ENCODE results near the gene PPP2R2B.

PPP2R2B gene

DNA sequence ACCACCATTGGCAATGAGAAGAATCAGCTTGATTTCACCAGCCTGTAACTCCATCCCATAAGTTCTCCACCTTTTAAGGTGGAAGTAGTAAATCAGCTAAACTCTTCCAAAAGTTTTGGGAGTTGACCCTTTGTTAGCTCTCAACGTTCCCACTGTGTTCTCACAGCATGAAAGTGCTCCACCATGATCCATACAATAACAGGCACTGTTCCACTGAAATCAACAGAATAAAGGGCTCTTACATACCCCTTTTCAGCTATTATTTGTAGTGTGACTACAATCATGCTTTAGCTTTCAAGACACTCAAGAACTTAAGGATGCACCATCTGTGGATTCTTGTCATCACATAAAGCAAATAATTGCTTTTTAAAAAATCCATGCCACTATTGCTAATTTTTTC is 81.6 kb downstream of the PPP2R2B start:
- H3K9ac ChIP-seq (ENCODE audit: low read depth, low read length) = no peak overlapping the region

DNA sequence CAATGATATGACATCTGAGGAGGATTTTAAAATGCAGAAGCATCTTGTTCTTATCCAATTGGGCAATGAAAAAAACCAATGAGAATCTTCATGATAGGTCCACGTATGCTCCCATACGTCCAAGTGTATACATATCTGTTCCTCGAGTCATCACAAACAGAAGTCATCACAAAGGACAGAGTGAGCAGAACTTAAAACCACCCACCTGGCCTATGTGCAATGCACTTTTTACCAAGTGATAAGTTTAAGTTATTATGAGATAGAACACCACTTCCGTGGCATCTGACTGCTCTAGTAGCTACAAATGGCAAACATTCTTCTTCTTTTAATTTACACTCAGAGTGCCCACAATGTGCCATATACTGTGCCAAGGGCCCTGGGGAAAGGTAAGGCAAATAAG is 82.4 kb downstream of the PPP2R2B start:
- no peak overlapping the region for H3K9ac ChIP-seq (ENCODE audit: low read depth, low read length)
- no peaks in the 10 kb centered on the region for H3K9me3 ChIP-seq (ENCODE audit: control insufficient read depth, insufficient read depth, low read length)
- H3K4me1 ChIP-seq (ENCODE audit: insufficient read depth, low read length) = peaks cover 22% of the 10 kb centered on the region
- H3K36me3 ChIP-seq (ENCODE audit: insufficient read depth, low read length) = no peaks in the 10 kb centered on the region

More for the DNA sequence above, 81.6 kb downstream of the PPP2R2B start:
- Histone ChIP-seq H3K9me3 (ENCODE audit: control insufficient read depth, insufficient read depth, low read length) (no peaks in the 10 kb centered on the region), H3K36me3 (ENCODE audit: insufficient read depth, low read length) (no peaks in the 10 kb centered on the region), H3K4me1 (ENCODE audit: insufficient read depth, low read length) (peaks cover 24% of the 10 kb centered on the region)

- Histone ChIP-seq H3K9me3 (ENCODE audit: control insufficient read depth, insufficient read depth, low read length) (no peaks in the 10 kb centered on the region), H3K9ac (ENCODE audit: low read depth, low read length) (no peak overlapping the region), H3K36me3 (ENCODE audit: insufficient read depth, low read length) (no peaks in the 10 kb centered on the region), H3K4me1 (ENCODE audit: insufficient read depth, low read length) (peaks cover 37% of the 10 kb centered on the region)
Observed at GRCh38 chr5:146794326-146795029, 84.1 kb downstream of the PPP2R2B start.

DNA sequence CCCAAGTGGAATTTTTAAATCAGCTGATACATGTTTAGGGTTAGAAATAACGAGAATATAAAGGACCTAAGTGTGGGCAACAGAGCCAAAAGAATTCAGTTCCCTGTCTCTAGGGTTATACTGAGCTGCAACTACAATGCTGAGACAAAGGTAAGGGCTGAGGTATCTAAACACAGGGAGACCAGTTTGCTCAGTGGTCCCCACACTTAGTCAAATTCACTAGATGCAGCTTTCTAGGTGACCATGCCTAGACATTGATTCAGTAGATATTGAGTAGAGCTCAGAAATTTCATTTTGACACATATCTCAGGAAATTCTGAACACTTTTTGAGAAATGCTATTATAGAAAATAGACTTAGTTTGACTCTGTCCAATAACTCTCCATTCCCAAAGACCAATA is 84.8 kb downstream of the PPP2R2B start:
- no peaks in the 10 kb centered on the region for H3K36me3 ChIP-seq (ENCODE audit: insufficient read depth, low read length)
- H3K9ac ChIP-seq (ENCODE audit: low read depth, low read length) = no peak overlapping the region
- peaks cover 43% of the 10 kb centered on the region for H3K4me1 ChIP-seq (ENCODE audit: insufficient read depth, low read length)
- H3K9me3 ChIP-seq (ENCODE audit: control insufficient read depth, insufficient read depth, low read length) = no peaks in the 10 kb centered on the region

DNA sequence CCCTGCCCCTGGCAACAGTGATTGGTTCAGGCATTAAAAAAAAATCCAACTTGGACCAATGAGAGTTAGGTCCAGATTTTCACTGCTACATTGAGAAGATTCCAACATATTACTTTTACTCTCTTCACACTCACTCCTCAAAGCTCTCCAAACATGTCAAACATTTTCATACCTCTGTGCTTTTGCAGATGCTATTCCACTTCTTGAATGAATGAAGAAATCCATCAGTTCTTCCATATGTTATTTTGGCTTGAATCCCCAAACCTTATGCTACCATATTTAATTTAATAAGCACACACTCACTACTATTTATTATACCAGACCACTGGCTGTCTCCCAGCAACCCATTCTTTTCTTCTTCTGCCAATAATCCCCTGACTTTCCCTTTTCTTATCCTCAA is 87.1 kb downstream of the PPP2R2B start:
- H3K36me3 ChIP-seq (ENCODE audit: insufficient read depth, low read length) = no peaks in the 10 kb centered on the region
- H3K9me3 ChIP-seq (ENCODE audit: control insufficient read depth, insufficient read depth, low read length) = no peaks in the 10 kb centered on the region
- no peak overlapping the region for H3K9ac ChIP-seq (ENCODE audit: low read depth, low read length)
- H3K4me1 ChIP-seq (ENCODE audit: insufficient read depth, low read length) = peaks cover 29% of the 10 kb centered on the region

DNA sequence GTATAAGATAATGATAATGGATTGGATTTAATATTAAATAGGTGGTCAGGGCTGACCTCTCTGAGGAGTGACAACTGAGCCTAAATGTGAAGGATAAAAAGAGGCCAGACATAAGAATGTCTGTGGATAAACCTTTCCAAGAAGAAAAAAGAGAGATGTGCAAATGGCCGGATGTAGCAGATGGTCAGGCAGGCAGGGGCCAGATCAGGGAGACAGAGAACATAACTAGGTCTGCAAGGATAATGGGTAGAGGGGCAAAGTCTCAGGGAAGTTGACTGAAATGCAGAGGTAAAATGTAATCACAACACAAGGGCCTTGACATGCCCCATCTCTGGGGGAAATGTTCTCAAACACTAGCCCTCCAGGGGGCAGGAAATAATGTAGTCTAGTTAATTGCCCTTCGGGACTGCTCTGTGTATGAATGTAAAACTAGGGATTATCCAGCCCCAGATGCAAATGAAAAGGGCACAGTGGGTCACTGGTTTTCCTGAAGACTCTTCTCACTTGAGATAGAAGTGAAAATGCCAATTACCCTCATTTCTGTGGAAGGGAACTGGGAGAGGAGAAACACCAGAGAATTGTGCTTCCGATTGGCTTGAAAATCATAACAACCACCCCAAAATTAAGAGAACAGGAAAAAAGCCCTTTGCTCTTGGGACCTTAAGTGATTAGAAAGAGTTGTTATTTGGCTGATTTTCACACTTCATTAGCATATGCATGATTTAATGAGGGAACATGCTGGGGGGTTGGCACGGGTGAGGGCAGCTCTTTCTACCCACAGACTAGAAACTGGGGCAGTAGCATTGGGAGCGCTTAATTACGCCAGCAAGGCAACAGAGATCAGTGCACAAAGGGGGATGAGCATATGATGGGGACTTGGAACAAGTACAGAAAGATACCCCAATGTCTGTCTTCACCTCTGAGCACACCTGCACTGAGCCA is 88.6 kb downstream of the PPP2R2B start:
- H3K4me1 ChIP-seq (ENCODE audit: insufficient read depth, low read length) = peaks cover 25% of the 10 kb centered on the region
- H3K36me3 ChIP-seq (ENCODE audit: insufficient read depth, low read length) = no peaks in the 10 kb centered on the region
- no peaks in the 10 kb centered on the region for H3K9me3 ChIP-seq (ENCODE audit: control insufficient read depth, insufficient read depth, low read length)
- H3K9ac ChIP-seq (ENCODE audit: low read depth, low read length) = no peak overlapping the region

- Histone ChIP-seq H3K9me3 (ENCODE audit: control insufficient read depth, insufficient read depth, low read length) (no peaks in the 10 kb centered on the region), H3K9ac (ENCODE audit: low read depth, low read length) (no peak overlapping the region), H3K4me1 (ENCODE audit: insufficient read depth, low read length) (peaks cover 25% of the 10 kb centered on the region), H3K36me3 (ENCODE audit: insufficient read depth, low read length) (no peaks in the 10 kb centered on the region)
Observed at GRCh38 chr5:146788898-146789297, 89.7 kb downstream of the PPP2R2B start.

- no peaks in the 10 kb centered on the region for H3K36me3 ChIP-seq (ENCODE audit: insufficient read depth, low read length)
- H3K9me3 ChIP-seq (ENCODE audit: control insufficient read depth, insufficient read depth, low read length) = 0 out of 2 replicates have a peak, but pooled peaks cover 6% of the 10 kb centered on the region
- H3K9ac ChIP-seq (ENCODE audit: low read depth, low read length) = no peak overlapping the region
- peaks cover 15% of the 10 kb centered on the region for H3K4me1 ChIP-seq (ENCODE audit: insufficient read depth, low read length)
Observed at GRCh38 chr5:146785065-146785464, 93.5 kb downstream of the PPP2R2B start.

GRCh38 chr5:146781157-146781556 is 97.4 kb downstream of the PPP2R2B start:
- Histone ChIP-seq H3K9me3 (ENCODE audit: control insufficient read depth, insufficient read depth, low read length) (0 out of 2 replicates have a peak, but pooled peaks cover 6% of the 10 kb centered on the region), H3K9ac (ENCODE audit: low read depth, low read length) (no peak overlapping the region)

DNA sequence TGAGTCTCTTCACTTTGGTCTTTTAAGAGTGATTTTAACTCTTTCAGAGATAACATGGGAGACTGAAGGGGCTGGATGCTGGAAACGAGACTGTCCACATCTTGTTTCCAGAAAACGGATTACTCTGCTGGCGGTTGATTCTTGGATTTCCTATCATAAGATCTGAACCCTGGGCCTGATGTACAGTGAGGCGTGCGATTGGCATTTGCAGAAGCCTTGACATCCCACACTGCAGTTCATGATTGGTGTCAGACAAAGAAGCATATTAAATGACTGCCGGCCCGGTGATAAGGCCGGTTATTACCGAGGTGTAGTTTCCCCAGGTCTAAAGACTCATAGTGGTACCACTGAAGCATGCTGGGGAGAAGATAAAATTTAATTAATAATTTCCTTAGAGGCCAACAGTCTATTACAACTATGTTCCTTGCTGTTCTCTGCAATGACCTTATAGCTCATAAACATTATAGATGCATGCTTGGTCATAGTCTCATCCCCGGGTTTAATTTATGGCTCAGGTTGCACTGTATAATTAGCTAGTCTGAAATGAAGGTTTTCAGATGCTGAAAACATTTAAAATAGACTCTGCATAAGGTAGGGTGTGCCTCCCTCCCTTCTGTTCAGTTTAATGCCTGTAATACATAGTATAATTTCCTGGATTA is 99.2 kb downstream of the PPP2R2B start:
- H3K9me3 ChIP-seq (ENCODE audit: control insufficient read depth, insufficient read depth, low read length) = 0 out of 2 replicates have a peak, but pooled peaks cover 6% of the 10 kb centered on the region

More at GRCh38 chr5:146781157-146781556, 97.4 kb downstream of the PPP2R2B start:
- no peaks in the 10 kb centered on the region for H3K4me1 ChIP-seq (ENCODE audit: insufficient read depth, low read length)
- no peaks in the 10 kb centered on the region for H3K36me3 ChIP-seq (ENCODE audit: insufficient read depth, low read length)

DNA sequence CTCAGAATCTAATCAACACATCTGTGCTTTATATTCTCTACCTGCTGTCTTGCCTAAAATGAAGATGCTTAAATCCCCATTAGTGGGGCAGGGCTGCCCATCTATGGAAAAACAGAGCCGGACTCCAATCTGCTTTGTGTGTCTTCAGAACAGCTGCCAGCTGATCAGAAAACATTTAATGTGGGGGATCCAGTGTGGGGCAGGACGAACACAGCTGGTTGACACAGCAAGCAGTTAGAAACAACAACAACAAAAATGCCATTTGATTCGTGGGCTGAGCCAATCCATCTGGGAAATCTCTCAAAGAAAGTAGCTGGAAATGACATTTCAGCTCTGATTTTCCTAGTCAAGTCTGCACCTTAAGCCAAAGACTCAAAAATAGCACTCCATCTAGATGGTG is 99.8 kb downstream of the PPP2R2B start:
- Histone ChIP-seq H3K4me1 (ENCODE audit: insufficient read depth, low read length) (no peaks in the 10 kb centered on the region), H3K36me3 (ENCODE audit: insufficient read depth, low read length) (no peaks in the 10 kb centered on the region), H3K9ac (ENCODE audit: low read depth, low read length) (no peak overlapping the region), H3K9me3 (ENCODE audit: control insufficient read depth, insufficient read depth, low read length) (0 out of 2 replicates have a peak, but pooled peaks cover 6% of the 10 kb centered on the region)

More for the DNA sequence above, 99.2 kb downstream of the PPP2R2B start:
- no peaks in the 10 kb centered on the region for H3K4me1 ChIP-seq (ENCODE audit: insufficient read depth, low read length)
- H3K36me3 ChIP-seq (ENCODE audit: insufficient read depth, low read length) = no peaks in the 10 kb centered on the region
- H3K9ac ChIP-seq (ENCODE audit: low read depth, low read length) = no peak overlapping the region

DNA sequence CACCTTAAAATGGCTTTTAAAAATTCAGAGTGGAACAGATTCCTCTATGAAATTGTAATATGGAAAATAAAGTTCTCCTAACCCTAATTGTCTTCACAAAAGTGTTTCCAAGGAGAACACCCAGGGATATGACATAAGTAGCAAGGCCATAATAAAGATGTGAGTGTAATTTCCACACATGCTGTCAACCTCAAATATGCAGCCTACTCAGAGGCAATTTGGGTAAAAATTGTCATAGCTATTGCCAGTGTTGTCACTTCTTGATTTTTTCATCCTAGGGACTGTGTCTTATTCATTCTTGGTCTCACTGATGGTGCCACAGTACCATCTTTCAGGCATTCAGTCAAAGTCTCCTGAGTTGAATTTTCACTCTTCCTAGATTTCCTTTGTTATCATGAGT is 100.3 kb downstream of the PPP2R2B start:
- Histone ChIP-seq H3K36me3 (ENCODE audit: insufficient read depth, low read length) (no peaks in the 10 kb centered on the region), H3K9me3 (ENCODE audit: control insufficient read depth, insufficient read depth, low read length) (0 out of 2 replicates have a peak, but pooled peaks cover 6% of the 10 kb centered on the region), H3K4me1 (ENCODE audit: insufficient read depth, low read length) (no peaks in the 10 kb centered on the region), H3K9ac (ENCODE audit: low read depth, low read length) (no peak overlapping the region)

- Histone ChIP-seq H3K9me3 (ENCODE audit: control insufficient read depth, insufficient read depth, low read length) (no peaks in the 10 kb centered on the region), H3K9ac (ENCODE audit: low read depth, low read length) (no peak overlapping the region), H3K36me3 (ENCODE audit: insufficient read depth, low read length) (no peaks in the 10 kb centered on the region), H3K4me1 (ENCODE audit: insufficient read depth, low read length) (peaks cover 3% of the 10 kb centered on the region; the same call in 1 of the 2 replicates)
Observed at GRCh38 chr5:146772881-146773466, 105.6 kb downstream of the PPP2R2B start.

GRCh38 chr5:146770980-146771379 is 107.6 kb downstream of the PPP2R2B start:
- Histone ChIP-seq H3K36me3 (ENCODE audit: insufficient read depth, low read length) (no peaks in the 10 kb centered on the region), H3K9me3 (ENCODE audit: control insufficient read depth, insufficient read depth, low read length) (no peaks in the 10 kb centered on the region), H3K4me1 (ENCODE audit: insufficient read depth, low read length) (peaks cover 3% of the 10 kb centered on the region; the same call in 1 of the 2 replicates), H3K9ac (ENCODE audit: low read depth, low read length) (no peak overlapping the region)
